ENCODE measurements around the gene SLC38A9. TPM values are rescaled to one million over a fixed set of nuclear protein-coding genes. Genes with fewer than 3 reads are reported as not detected.
"Not testable (repeated sequence)": the region's sequence is repeated elsewhere in the genome, so short reads cannot be mapped to it uniquely, and the experiment has no call there.

The SLC38A9 gene
- total RNA-seq, 2 donors from 2014 or later, result 10.1 to 10.5 TPM

- DNase-seq (no peak), ATAC-seq (no peak)
- intact Hi-C loops (cut with DNase I), result no loop called here
Measured at GRCh38 chr5:55624841-55625588, 87.1 kb downstream of the SLC38A9 start.

- intact Hi-C loops (cut with DNase I), result no loop called here
- DNase-seq (no peak), ATAC-seq (no peak)
Measured at GRCh38 chr5:55623789-55624188, 88.3 kb downstream of the SLC38A9 start.

GRCh38 chr5:55622460-55622859 is 89.7 kb downstream of the SLC38A9 start:
- intact Hi-C loops (cut with DNase I), result no loop called here

GRCh38 chr5:55621229-55621628 is 90.9 kb downstream of the SLC38A9 start:
- ATAC-seq (no peak), DNase-seq (no peak)
- intact Hi-C loops (cut with DNase I), result no loop called here

More at GRCh38 chr5:55622460-55622859, 89.7 kb downstream of the SLC38A9 start:
- ATAC-seq, result peak in 1 of 2 donors; percentile 57
- no peak for DNase-seq

GRCh38 chr5:55620766-55621160 is 91.4 kb downstream of the SLC38A9 start:
- ATAC-seq (no peak), DNase-seq (no peak)
- intact Hi-C loops (cut with DNase I), result no loop called here

- DNase-seq, result no peak
- intact Hi-C loops (cut with DNase I), result no loop called here
- no peak for ATAC-seq
Measured at GRCh38 chr5:55620009-55620765, 91.9 kb downstream of the SLC38A9 start.

- intact Hi-C loops (cut with DNase I), result no loop called here
- ATAC-seq (no peak), DNase-seq (no peak)
Measured at GRCh38 chr5:55618318-55618717, 93.8 kb downstream of the SLC38A9 start.

GRCh38 chr5:55613112-55613868 is 98.8 kb downstream of the SLC38A9 start:
- DNase-seq (no peak), ATAC-seq (no peak)
- intact Hi-C loops (cut with DNase I), result no loop called here

GRCh38 chr5:55610542-55610941 is 101.6 kb downstream of the SLC38A9 start:
- intact Hi-C loops (cut with DNase I), result no loop called here
- no peak for DNase-seq
- ATAC-seq, result no peak

GRCh38 chr5:55609413-55609812 is 102.7 kb downstream of the SLC38A9 start:
- intact Hi-C loops (cut with DNase I), result no loop called here
- ATAC-seq (no peak), DNase-seq (no peak)

- ATAC-seq (no peak), DNase-seq (no peak)
- intact Hi-C loops (cut with DNase I), result no loop called here
Measured at GRCh38 chr5:55608595-55609349, 103.4 kb downstream of the SLC38A9 start.

GRCh38 chr5:55607309-55607708 is 104.8 kb downstream of the SLC38A9 start:
- intact Hi-C loops (cut with DNase I); ATAC-seq; DNase-seq: not testable (repeated sequence)

- DNase-seq, result no peak
- ATAC-seq, result no peak
- intact Hi-C loops (cut with DNase I), result loop anchor here in 1 of 2 donors (5.0 kb wide), 1 partner anchor 72 kb away; the partner anchor contains the start of gene PLPP1
Measured at GRCh38 chr5:55604611-55605067, 107.5 kb downstream of the SLC38A9 start.

GRCh38 chr5:55603922-55604321 is 108.2 kb downstream of the SLC38A9 start:
- ATAC-seq (no peak), DNase-seq (no peak)
- intact Hi-C loops (cut with DNase I), result loop anchor here in 1 of 2 donors (5.0 kb wide), 1 partner anchor 72 kb away; the partner anchor contains the start of gene PLPP1

GRCh38 chr5:55601628-55602027 is 110.5 kb downstream of the SLC38A9 start:
- intact Hi-C loops (cut with DNase I), result loop anchor here in 1 of 2 donors (5.0 kb wide), 1 partner anchor 69 kb away; the partner anchor contains the start of gene PLPP1
- ATAC-seq, result no peak

GRCh38 chr5:55601204-55601618 is 110.9 kb downstream of the SLC38A9 start:
- ATAC-seq (peak; percentile 80), DNase-seq (peak; percentile 85)
- intact Hi-C loops (cut with DNase I), result loop anchor here in 1 of 2 donors (5.0 kb wide), 1 partner anchor 69 kb away; the partner anchor contains the start of gene PLPP1

More at GRCh38 chr5:55601628-55602027, 110.5 kb downstream of the SLC38A9 start:
- DNase-seq, result no peak

- ATAC-seq (peak in 1 of 2 donors; percentile 26), DNase-seq (no peak)
- intact Hi-C loops (cut with DNase I), result loop anchor here in 1 of 2 donors (5.0 kb wide), 1 partner anchor 68 kb away; the partner anchor contains the start of gene PLPP1
Measured at GRCh38 chr5:55600497-55601203, 111.5 kb downstream of the SLC38A9 start.

- intact Hi-C loops (cut with DNase I), result loop anchor here in 1 of 2 donors (5.0 kb wide), 1 partner anchor 68 kb away; the partner anchor contains the start of gene PLPP1
- ATAC-seq (no peak), DNase-seq (no peak)
Measured at GRCh38 chr5:55600086-55600485, 112.0 kb downstream of the SLC38A9 start.
